Gastrocnemius medialis (tissue), 4 donors: Measurements from ENCODE around the gene ENKD1. TPM values are rescaled to one million over a fixed set of nuclear protein-coding genes. Genes with fewer than 3 reads are reported as not detected.

Experiments
- ATAC-seq, 2 donors: fragments of 150-250 bp; one replicate each; pipeline ENCODE4 v1.9.1; 2016
- DNase-seq, 2 donors: peaks; one replicate each; pipeline ENCODE4 v3.0.0-alpha.2; 2019
- H3K27ac ChIP-seq, 4 donors: fragments of 200-600 bp; sonication (generic); 1 replicate in 1 of 4; 2 replicates in 3 of 4; pipeline ENCODE4 v1.5.1; 2016 to 2018; ENCODE audit warnings: mild to moderate bottlenecking in 2 of 4, moderate library complexity in 1 of 4
- H3K27me3 ChIP-seq, 3 donors: fragments of 200-600 bp; sonication (generic) in 2 of 3; 1 replicate in 1 of 3; 2 replicates in 2 of 3; pipeline versions ENCODE4 v1.5.1 to v1.6.0; 2016 to 2019; ENCODE audit warnings: mild to moderate bottlenecking in 1 of 3, moderate library complexity in 1 of 3
- H3K36me3 ChIP-seq, 2 donors: fragments of 200-600 bp; sonication (generic) in 1 of 2; one replicate each; pipeline ENCODE4 v1.5.1; 2017 to 2018
- H3K4me1 ChIP-seq, 2 donors: fragments of 200-600 bp; sonication (generic) in 1 of 2; one replicate each; pipeline ENCODE4 v1.5.1; 2016 to 2017; ENCODE audit warnings: mild to moderate bottlenecking in 2 of 2
- H3K4me3 ChIP-seq, 4 donors: fragments of 200-600 bp; sonication (generic) in 3 of 4; 1 replicate in 1 of 4; 2 replicates in 3 of 4; pipeline ENCODE4 v1.5.1; 2016 to 2019; ENCODE audit warnings: mild to moderate bottlenecking in 2 of 4
- H3K9me3 ChIP-seq, 3 donors: fragments of 200-600 bp; sonication (generic) in 2 of 3; 1 replicate in 1 of 3; 2 replicates in 2 of 3; pipeline ENCODE4 v1.5.1; 2016 to 2019
- POLR2A ChIP-seq, 2 donors: fragments of 450-650 bp; IDR thresholded peaks; one replicate each; pipeline ENCODE4 v1.6.1; 2017; ENCODE audit warnings: antibody characterized with exemption in 2 of 2, mild to moderate bottlenecking in 2 of 2, moderate library complexity in 2 of 2
- in situ Hi-C, 4 donors: fragments of 200-750 bp; cut with MboI; loops; one replicate each; pipeline versions ENCODE4 v1.15.0 to v1.8.0; 2017; ENCODE audit warnings: low sequenced_read_pairs in 4 of 4
- intact Hi-C: fragments of 100-400 bp; cut with DNase I; formaldehyde crosslinking; loops from one replicate; pipeline ENCODE4 v1.15.1; 2023; ENCODE audit warnings: low total_unique reads
- total RNA-seq, 4 donors: library from RNA; depleted of rRNA; stranded (reverse); fragments of >200 nt; gene quantifications; one replicate each; pipeline versions ENCODE4 v1.1.0 to v1.2.3, GENCODE V29; 2016
- TF ChIP-seq, protein P1 (sequence below), 5 experiments: fragments of 450-650 bp in 3 of 5; fragments of 200-600 bp in 2 of 5; sonication (generic) in 2 of 5; IDR thresholded peaks in 4 of 5; conservative IDR thresholded peaks in 1 of 5; 1 replicate in 4 of 5; 2 replicates in 1 of 5; pipeline ENCODE4 v1.5.1; 2016 to 2019; ENCODE audit warnings: antibody characterized with exemption in 5 of 5, mild to moderate bottlenecking in 3 of 5, moderate library complexity in 3 of 5

Gene ENKD1
- total RNA-seq, 4 donors from 2014 or later = 8.1 to 14.2 (median 11.2) TPM

DNA sequence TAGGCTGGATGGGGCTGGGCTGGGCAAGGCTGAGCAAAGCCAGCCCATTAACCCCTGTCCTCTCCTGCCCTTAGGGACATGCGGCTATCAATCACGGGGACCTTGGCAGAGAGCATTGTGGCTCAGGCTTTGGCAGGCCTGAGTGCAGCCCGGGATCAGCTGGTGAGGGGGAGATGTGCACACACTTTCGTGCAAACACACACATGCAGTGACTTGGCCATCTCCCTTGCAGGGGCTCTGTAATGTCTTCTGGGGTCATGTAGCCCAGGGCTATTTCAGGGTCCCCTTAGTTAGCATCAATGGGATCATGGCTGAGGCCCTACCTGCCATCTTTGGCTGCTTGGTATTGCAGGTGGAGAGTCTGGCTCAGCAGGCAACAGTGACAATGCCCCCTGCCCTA, 14.7 kb downstream of the ENKD1 start:
- H3K36me3 ChIP-seq = no peaks in the 10 kb centered on the region
- DNase-seq (no peak), ATAC-seq (no peak)
- no peak overlapping the region for H3K27ac ChIP-seq
- peaks cover 67 to 74% (median 72%) of the 10 kb centered on the region in 3 donors for H3K27me3 ChIP-seq
- no peak for TF ChIP-seq POLR2A (IDR thresholded peaks at IDR 0.05)
- TF ChIP-seq, protein P1, sequence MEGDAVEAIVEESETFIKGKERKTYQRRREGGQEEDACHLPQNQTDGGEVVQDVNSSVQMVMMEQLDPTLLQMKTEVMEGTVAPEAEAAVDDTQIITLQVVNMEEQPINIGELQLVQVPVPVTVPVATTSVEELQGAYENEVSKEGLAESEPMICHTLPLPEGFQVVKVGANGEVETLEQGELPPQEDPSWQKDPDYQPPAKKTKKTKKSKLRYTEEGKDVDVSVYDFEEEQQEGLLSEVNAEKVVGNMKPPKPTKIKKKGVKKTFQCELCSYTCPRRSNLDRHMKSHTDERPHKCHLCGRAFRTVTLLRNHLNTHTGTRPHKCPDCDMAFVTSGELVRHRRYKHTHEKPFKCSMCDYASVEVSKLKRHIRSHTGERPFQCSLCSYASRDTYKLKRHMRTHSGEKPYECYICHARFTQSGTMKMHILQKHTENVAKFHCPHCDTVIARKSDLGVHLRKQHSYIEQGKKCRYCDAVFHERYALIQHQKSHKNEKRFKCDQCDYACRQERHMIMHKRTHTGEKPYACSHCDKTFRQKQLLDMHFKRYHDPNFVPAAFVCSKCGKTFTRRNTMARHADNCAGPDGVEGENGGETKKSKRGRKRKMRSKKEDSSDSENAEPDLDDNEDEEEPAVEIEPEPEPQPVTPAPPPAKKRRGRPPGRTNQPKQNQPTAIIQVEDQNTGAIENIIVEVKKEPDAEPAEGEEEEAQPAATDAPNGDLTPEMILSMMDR (IDR thresholded peaks at IDR 0.05 in 4 of 5, conservative IDR thresholded peaks at IDR 0.05 in 1 of 5) = no peak
- intact Hi-C loops (no loop called here), in situ Hi-C loops (loop anchor here in 1 of 4 donors (10.0 kb wide), 1 partner anchor 127 kb away; the partner anchor contains the start of gene RIPOR1)
- H3K4me1 ChIP-seq = peaks cover 4 to 6% of the 10 kb centered on the region in 2 donors
- no peak overlapping the region for H3K4me3 ChIP-seq
- H3K9me3 ChIP-seq = no peaks in the 10 kb centered on the region

DNA sequence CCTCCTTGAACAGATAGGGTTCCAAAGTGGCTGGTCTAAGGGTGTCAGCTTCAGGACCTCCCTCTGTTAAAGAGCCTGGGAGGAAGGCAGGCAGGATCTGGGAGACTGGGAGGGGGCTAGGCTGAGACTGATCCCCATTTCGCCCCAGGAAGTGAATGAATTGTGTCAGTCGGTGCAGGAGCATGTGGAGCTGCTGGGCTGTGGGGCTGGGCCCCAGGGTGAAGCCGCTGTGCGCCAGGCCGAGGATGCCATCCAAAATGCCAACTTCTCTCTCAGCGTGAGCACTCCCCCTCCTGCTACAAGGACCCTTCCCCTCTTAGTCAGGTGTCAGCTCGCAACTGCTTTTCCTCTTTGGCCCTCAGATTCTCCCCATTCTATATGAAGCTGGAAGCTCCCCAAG, 15.5 kb downstream of the ENKD1 start:
- intact Hi-C loops (no loop called here), in situ Hi-C loops (loop anchor here in 1 of 4 donors (10.0 kb wide), 1 partner anchor 126 kb away; the partner anchor contains the start of gene RIPOR1)
- Histone ChIP-seq H3K27me3 (peaks cover 75 to 80% (median 78%) of the 10 kb centered on the region in 3 donors), H3K9me3 (no peaks in the 10 kb centered on the region), H3K36me3 (no peaks in the 10 kb centered on the region), H3K27ac (no peak overlapping the region), H3K4me3 (no peak overlapping the region), H3K4me1 (peaks cover 4 to 6% of the 10 kb centered on the region in 2 donors)
- ATAC-seq (no peak), DNase-seq (no peak)
- TF ChIP-seq, protein P1 (IDR thresholded peaks at IDR 0.05 in 4 of 5, conservative IDR thresholded peaks at IDR 0.05 in 1 of 5) = no peak
- TF ChIP-seq POLR2A (IDR thresholded peaks at IDR 0.05) = no peak

DNA sequence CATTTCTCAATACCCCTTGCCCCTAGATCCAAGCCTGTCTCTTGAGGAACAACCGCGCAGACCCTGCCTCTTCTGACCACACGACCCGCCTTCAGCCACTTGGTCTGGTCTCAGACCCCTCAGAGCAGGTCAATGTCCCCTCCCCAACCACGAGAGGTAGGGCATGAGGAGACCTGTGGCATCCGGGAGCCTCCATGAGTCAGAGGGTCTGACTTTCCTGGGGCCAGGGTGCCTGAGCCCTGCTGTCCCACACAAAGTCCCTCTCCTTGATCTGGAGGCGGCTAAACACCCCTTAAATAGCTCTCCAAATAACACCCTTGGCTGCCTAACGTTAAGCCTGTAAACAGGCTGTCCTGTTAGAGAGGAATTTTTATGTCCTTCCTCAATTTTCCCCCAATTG, 16.5 kb downstream of the ENKD1 start:
- ATAC-seq (no peak), DNase-seq (no peak)
- no peaks in the 10 kb centered on the region for H3K36me3 ChIP-seq
- TF ChIP-seq, protein P1 (IDR thresholded peaks at IDR 0.05 in 4 of 5, conservative IDR thresholded peaks at IDR 0.05 in 1 of 5) = no peak
- no peak for TF ChIP-seq POLR2A (IDR thresholded peaks at IDR 0.05)
- in situ Hi-C loops (loop anchor here in 1 of 4 donors (10.0 kb wide), 1 partner anchor 125 kb away; the partner anchor contains the start of gene RIPOR1), intact Hi-C loops (no loop called here)
- no peak overlapping the region for H3K4me3 ChIP-seq
- H3K4me1 ChIP-seq = peaks cover 4 to 6% of the 10 kb centered on the region in 2 donors
- H3K27ac ChIP-seq = no peak overlapping the region
- no peaks in the 10 kb centered on the region for H3K9me3 ChIP-seq
- H3K27me3 ChIP-seq = peaks cover 83 to 90% (median 85%) of the 10 kb centered on the region in 3 donors

DNA sequence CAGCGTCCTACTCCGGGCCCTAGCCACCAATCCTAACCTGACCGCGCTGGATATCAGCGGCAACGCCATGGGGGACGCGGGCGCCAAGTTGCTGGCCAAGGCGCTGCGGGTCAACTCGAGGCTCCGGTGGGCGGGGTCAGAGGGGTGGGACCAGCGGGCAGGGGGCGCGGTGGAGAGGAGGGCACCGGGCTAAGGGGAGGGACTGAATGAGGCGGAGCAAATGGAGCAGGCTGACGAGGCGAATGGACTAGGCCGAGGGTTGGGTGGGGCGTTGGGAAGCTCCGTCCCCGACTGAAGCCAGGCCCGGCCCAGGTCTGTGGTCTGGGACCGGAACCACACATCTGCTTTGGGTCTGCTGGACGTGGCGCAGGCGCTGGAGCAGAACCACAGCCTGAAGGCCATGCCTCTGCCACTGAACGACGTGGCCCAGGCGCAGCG, 17.0 kb downstream of the ENKD1 start:
- ATAC-seq (no peak), DNase-seq (no peak)
- no peak for TF ChIP-seq POLR2A (IDR thresholded peaks at IDR 0.05)
- TF ChIP-seq, protein P1 (IDR thresholded peaks at IDR 0.05 in 4 of 5, conservative IDR thresholded peaks at IDR 0.05 in 1 of 5) = no peak
- intact Hi-C loops (no loop called here), in situ Hi-C loops (loop anchor here in 2 of 4 donors (10.0 to 25.0 kb wide), 2 partner anchors 105 to 137 kb away; no protein-coding TSS in a partner anchor)
- Histone ChIP-seq H3K36me3 (no peaks in the 10 kb centered on the region), H3K27me3 (peaks cover 78 to 85% (median 84%) of the 10 kb centered on the region in 3 donors), H3K27ac (no peak overlapping the region), H3K9me3 (no peaks in the 10 kb centered on the region), H3K4me1 (peaks cover 6 to 8% of the 10 kb centered on the region in 2 donors), H3K4me3 (no peak overlapping the region)
